Amniotic stem cell (primary cell): ENCODE measurements around the gene GJB4.
"Not testable (repeated sequence)": the region's sequence is repeated elsewhere in the genome, so short reads cannot be mapped to it uniquely, and the experiment has no call there.

Source experiments
- DNase-seq: peaks from one replicate; lab custom pipeline; 2025; lab: John Stamatoyannopoulos, UW

Gene GJB4

DNA sequence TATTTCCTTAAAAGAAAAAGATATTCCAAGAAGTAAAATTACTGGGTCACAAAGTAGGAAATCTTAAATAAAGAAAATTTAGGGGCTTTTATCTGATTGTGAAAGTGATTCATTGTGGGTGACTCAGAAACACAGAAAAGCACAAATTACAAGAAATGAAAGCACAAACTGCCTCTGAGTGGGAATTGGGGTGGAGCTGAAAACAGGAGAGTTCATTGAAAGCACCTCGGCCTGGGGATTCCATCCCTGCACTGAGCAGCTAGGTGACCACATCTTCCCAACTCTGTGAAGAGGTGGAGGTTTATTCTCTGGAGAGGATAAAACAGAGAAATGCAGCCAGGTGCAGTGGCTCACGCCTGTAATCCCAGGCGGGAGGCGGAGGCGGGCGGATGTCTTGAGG lies 40.7 kb downstream of the GJB4 start:
- DNase-seq: no peak

DNA sequence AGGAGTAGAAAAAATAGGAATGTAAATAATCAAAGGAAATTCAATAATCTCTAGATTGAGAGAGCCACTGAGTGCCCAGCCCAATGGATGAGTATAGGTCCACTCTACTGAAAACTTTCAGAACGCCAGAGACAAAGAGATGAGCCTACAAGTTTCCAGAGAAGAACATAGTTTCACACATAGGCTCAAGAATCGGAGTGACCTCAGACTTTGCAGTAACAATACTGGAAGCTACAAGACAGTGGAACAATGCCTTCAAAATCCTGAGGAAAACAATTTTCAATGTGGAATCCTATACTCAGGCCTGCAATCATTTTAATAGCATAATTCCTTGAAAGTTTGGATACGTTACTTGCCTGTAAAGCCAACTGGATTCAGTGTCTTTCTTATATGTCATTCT lies 44.2 kb downstream of the GJB4 start:
- DNase-seq: no peak

DNA sequence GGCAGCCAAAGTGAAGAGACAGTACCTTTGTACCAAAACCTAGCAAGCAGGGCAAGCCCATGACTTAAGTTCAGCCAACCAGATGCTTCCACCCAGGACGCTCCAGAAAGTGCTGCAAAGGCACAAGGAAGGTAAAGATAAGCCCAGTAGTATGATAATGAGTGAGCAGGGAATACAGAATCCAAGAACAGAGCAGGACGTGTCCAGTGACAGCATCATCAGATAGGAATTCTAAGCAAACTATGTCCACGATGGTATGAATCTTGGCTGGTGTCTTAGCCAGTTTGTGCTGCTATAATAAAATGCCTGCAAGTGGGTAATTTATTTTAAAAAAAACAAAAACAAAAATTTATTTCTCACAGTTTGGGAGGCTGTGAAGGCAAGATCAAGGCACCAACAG lies 46.9 kb downstream of the GJB4 start:
- no peak for DNase-seq

DNA sequence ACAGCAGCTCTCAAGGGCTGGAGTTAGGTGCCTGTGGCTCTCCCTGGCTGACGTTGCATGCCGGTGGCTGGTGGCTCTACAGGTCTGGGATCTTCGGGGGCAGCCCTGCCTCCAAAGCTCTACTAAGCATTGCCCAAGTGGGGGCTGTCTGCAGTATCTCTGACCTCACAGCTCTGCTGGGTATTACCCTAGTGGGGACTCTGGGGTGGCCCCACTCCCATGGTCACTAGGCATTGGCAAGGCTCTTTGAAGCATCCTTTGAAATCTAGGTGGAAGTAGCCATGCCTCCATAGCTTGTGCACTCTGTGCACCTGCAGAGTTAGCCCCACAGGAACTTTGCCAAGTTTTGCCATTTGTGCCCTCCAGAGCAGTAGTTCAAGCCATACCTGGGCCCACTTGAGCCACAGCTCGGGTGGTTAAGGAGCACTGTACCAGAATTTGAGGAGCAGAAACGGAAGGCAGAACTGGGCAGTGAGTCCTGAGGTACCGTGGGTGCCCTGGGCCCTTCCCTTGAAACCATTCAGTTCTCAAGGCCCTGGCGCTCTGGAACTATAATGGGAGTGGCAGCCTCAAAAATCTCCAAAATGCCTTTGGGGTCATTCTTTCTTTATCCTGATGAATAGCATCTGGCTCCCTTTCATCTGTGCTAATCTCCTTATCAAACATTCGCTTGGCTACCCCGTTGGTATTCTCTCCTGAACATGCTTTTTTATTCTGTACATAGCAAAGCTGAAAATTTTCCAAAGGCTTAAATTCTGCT lies 48.7 kb downstream of the GJB4 start:
- no peak for DNase-seq

DNA sequence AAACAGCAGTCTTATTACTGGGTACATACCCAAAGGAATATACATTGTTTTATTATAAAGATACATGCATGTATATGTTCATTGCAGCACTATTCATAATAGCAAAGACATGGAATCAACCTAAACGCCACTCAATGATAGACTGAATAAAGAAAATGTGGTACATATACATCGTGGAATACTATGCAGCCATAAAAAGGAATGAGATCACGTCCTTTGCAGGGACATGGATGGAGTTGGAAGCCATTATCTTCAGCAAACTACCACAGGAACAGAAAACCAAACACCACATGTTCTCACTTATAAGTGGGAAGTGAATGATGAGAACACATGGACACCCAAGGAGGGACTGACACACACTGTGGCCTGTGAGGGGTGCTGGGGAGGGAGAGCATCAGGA lies 51.2 kb downstream of the GJB4 start:
- DNase-seq: not testable (repeated sequence)
